Nucleus accumbens (tissue), 56 donors: Measurements from ENCODE around the gene PLEKHA7.
"Not testable (repeated sequence)": the region's sequence is repeated elsewhere in the genome, so short reads cannot be mapped to it uniquely, and the experiment has no call there.

ENCODE experiments used
- DNase-seq, 56 donors: peaks; one replicate each; lab custom pipeline; 2025; lab: John Stamatoyannopoulos, UW

The PLEKHA7 gene

GRCh38 chr11:16920559-16920958 is 93.7 kb downstream of the PLEKHA7 start:
- DNase-seq, result no peak

GRCh38 chr11:16918543-16919182 is 95.6 kb downstream of the PLEKHA7 start:
- DNase-seq, result not testable (repeated sequence)

GRCh38 chr11:16917941-16918340 is 96.3 kb downstream of the PLEKHA7 start:
- no peak for DNase-seq

GRCh38 chr11:16912692-16913111 is 101.5 kb downstream of the PLEKHA7 start:
- DNase-seq, result no peak

- DNase-seq, result no peak
Measured at GRCh38 chr11:16911658-16912057, 102.6 kb downstream of the PLEKHA7 start.

GRCh38 chr11:16911186-16911585 is 103.0 kb downstream of the PLEKHA7 start:
- no peak for DNase-seq

GRCh38 chr11:16909359-16910035 is 104.7 kb downstream of the PLEKHA7 start:
- DNase-seq, result no peak

GRCh38 chr11:16905375-16905774 is 108.8 kb downstream of the PLEKHA7 start:
- DNase-seq, result no peak

- not testable (repeated sequence) for DNase-seq
Measured at GRCh38 chr11:16904761-16905160, 109.5 kb downstream of the PLEKHA7 start.

GRCh38 chr11:16902781-16903378 is 111.3 kb downstream of the PLEKHA7 start:
- DNase-seq, result no peak

GRCh38 chr11:16902182-16902581 is 112.0 kb downstream of the PLEKHA7 start:
- DNase-seq, result no peak

GRCh38 chr11:16900491-16900890 is 113.7 kb downstream of the PLEKHA7 start:
- no peak for DNase-seq

GRCh38 chr11:16899708-16900303 is 114.4 kb downstream of the PLEKHA7 start:
- DNase-seq, result no peak

GRCh38 chr11:16898274-16898985 is 115.8 kb downstream of the PLEKHA7 start:
- DNase-seq, result no peak

GRCh38 chr11:16897470-16898061 is 116.6 kb downstream of the PLEKHA7 start:
- DNase-seq, result peak in 5 of 56 donors; percentile 2 to 43 (median 28)

- peak in 2 of 56 donors; percentile 28 to 33 for DNase-seq
Measured at GRCh38 chr11:16896729-16897469, 117.3 kb downstream of the PLEKHA7 start.

GRCh38 chr11:16895306-16895705 is 118.9 kb downstream of the PLEKHA7 start:
- DNase-seq, result peak in 19 of 56 donors; percentile 4 to 79 (median 33)

GRCh38 chr11:16893456-16894066 is 120.7 kb downstream of the PLEKHA7 start:
- DNase-seq, result no peak

GRCh38 chr11:16891964-16892363 is 122.2 kb downstream of the PLEKHA7 start:
- DNase-seq, result no peak
